ENCODE data around the gene ADGRD1.

Gene ADGRD1

GRCh38 chr12:131139363-131140068 lies 185.8 kb downstream of the ADGRD1 start:
- DNase-seq = no peak

DNA sequence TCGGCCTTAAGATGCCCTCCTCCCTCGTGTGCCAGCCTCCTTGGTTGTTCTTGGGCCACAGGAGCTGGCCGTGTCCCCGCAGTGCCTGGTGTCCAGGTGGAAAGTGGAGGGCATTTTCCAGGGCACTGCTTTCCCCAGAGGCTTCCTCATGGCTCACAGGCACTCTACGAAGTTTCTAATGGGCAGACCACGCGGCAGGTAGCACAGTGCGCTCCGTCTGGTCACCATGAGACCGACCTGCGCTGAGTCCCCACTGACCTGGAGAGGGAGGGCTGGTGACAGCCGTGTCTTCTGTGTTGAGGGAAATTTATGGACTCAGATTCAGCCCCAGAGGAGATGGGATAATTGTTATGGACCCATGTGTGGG lies 186.3 kb downstream of the ADGRD1 start:
- no peak for DNase-seq

GRCh38 chr12:131140697-131141096 lies 187.0 kb downstream of the ADGRD1 start:
- DNase-seq = no peak

DNA sequence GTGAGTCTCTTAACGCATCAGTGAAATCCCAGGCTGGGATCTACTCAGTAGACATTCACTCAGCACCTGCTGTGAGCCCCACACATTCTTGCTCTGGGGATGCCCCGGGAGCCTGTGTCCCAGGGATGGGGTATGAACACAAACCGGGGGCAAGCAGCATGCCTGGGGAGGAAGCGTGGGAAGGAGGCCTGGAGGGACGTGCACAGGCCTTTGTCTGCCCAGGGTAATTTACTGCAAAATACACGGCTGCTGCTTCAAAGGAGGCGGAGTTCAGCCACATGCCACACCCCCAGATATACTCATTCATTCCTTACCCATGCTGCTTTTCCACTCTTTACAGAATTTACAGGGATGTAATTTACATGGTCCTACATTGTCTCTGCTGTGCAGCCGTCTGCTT lies 187.8 kb downstream of the ADGRD1 start:
- DNase-seq = no peak

DNA sequence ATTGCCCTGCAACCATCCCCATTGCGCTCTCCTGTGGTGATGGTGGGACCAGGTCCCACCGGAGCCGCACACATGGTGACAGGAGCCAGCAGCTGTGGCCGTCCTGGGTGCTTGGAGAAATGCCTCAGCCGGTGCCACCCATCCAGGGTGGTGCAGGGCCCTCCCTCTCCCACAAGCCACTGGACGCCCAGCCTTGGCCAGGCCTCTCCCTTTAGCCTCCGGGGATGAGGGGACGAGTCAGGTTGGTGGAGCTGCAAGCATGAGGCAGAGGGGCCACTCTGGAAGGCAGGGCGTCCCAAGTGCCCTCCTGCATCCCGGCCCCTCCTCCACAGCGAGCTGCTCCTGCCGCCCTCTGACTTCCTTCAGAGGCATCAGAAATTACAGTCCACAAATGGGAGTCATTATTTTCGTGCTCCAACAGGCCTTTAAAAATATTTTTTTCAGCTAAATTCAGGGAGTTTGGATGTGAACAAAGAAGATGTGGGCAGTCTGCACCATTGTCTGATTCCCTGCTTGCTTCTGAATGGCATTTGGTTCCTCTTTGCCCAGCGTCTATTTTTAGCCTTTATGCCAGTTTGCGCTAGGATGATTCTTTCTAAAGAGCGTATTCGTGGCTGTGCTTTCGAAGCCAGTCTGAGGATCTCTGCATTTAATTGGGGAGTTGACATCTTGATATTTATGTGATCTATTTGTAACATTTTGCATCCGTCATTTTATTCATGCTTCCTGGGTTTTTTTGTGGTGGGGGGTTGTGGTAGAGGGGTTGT lies 189.4 kb downstream of the ADGRD1 start:
- peak; percentile 44 to 76 (median 64) for DNase-seq

- no peak for DNase-seq
These were observed 192.5 kb downstream of the ADGRD1 start for GRCh38 chr12:131146173-131146675.

DNA sequence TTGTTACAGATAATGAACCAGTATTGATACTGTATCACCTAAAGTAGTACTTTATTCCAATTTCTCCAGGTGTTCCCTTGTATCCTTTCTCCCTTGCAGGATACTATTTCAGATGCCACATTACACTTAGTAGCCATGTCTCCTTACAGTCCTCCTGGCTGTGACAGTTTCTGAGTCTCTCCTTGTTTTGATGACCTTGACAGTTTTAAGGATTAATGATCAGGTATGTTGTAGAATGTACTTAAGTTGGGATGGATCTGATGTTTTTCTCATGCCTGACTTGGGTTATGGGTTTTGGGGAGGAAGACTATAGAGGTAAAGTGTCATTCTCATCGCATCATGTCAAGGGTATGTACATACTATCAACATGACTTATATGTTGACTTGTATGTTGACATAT lies 193.6 kb downstream of the ADGRD1 start:
- DNase-seq = no peak

DNA sequence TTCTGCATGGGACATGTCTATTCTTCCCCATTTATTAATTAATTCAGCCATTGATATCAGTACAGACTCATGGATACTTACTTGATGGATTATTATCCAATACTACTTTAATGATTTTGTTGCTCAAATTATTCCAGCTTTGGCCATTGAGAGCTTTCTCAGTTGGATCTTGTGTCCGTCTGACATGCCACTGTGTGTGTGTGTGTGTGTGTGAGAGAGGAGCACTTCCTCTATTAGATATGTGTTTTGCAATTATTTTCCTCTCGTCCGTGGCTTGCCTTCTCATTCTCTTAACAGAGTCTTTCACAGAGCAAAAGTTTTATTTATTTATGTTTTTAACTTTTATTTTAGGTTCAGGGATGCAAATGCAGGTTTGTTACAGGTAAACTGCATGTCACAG lies 194.2 kb downstream of the ADGRD1 start:
- peak; percentile 85 to 96 (median 88) for DNase-seq

DNA sequence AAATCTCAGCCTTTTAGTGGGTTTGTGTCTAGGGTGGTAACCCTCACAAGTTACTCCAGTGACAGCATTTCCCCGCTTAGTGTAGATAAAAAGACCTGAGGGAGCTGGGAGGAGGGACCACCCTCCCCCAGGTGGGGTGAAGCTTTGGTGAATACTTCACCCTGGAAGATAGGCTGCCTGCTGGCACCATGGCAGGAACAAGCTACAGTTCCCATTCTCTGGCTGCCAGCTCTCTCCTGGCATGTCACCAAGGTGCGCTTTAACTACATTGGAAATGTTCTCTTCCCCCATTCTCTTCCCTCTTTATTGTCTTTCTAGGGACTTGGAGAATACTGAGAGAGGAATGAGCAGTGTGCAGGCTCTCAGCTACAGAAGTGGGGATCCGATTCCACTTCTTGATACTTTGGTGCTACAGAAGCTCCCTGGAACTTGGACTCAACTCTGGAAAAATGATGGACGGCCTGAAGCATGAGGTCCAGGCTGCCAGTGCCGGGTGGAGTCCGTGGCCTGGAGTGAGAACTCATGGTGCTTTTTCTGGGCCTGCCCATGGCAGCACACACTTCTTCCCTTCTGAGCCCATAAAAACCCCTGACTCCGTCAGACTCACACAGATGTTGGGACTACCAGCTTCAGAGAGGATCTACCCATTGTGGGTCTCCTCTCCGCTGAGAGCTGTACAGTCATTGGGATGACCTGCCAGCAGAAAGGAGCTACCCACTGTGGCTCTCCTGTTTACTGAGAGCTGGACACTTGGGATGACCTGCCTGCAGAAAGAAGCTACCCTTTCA lies 198.0 kb downstream of the ADGRD1 start:
- DNase-seq = no peak

DNA sequence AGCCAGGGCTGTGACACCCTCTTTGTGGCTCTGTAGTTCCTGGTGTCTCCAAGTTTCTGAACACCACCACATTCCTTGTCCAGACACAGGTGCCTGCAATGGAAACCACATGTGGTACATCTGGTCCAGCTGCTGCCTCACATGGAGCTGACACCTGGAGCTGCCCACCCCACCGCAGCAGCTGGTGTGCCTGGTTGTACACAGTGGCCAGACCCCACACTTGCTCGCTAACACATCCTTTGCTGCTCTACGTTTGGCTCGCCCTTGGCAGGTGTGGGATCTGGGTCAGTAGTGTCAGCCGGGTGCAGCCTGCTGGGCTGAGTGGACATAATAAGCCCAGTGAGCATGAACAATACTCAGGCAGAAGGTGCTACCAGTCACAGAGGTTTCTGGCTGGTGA lies 198.9 kb downstream of the ADGRD1 start:
- no peak for DNase-seq

GRCh38 chr12:131153016-131153415 lies 199.3 kb downstream of the ADGRD1 start:
- DNase-seq = no peak

GRCh38 chr12:131153956-131154355 lies 200.2 kb downstream of the ADGRD1 start:
- no peak for DNase-seq

- DNase-seq = no peak
These were observed 201.4 kb downstream of the ADGRD1 start for GRCh38 chr12:131155131-131155530.

DNA sequence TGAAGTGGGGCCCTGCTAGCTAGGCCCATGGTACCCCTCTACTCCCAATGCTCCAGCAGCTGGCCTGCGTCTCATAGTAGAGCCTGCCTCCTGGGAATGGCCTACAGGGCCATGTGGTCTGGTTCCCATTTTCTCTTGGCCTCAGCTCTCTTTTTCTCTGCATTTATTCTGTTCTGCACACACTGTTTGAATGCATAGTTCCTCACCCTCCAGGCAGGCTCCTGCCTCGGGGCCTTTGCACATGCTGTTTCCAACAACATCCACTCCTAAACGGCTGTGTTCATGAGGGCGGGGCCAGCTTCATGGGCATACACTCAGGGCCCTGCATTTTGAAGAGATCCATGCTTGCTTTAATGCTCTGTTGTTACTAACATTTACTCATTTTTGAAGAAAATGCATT lies 204.0 kb downstream of the ADGRD1 start:
- no peak for DNase-seq

- no peak for DNase-seq
These were observed 206.0 kb downstream of the ADGRD1 start for GRCh38 chr12:131159660-131160059.

- no peak for DNase-seq
These were observed 208.4 kb downstream of the ADGRD1 start for GRCh38 chr12:131162113-131162512.

DNA sequence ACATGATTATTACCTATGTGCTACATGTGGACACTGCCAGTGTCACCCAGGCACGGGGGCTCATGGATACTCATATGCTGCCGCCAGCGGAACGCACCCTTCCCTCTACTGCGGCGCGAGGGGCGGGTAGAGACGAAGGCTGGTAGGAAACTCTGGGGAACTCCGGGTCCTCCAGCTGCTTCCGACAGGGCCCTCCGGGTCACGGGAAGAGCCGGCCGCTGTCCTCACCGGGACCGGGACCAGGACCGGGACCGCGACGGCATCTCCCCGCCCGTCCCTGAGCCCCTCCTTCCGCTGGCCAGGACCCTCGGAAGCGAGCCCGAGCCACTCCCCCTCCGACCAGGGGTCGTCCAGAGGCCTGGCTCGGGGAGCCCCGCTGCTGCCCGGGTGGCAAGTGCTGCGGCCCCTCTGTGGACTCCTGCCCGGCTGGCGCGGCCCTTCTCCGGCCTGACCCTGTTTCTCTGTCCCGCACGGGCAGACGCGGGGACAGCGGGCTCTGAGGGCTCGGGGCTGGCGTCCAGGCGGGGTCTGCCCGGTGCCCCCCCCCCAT lies 209.6 kb downstream of the ADGRD1 start:
- DNase-seq = no peak

GRCh38 chr12:131164096-131164872 lies 210.6 kb downstream of the ADGRD1 start:
- DNase-seq = no peak

- DNase-seq = no peak
These were observed 213.0 kb downstream of the ADGRD1 start for GRCh38 chr12:131166717-131167116.

GRCh38 chr12:131167334-131167733 lies 213.6 kb downstream of the ADGRD1 start:
- DNase-seq = peak; percentile 21 to 47 (median 37)

DNA sequence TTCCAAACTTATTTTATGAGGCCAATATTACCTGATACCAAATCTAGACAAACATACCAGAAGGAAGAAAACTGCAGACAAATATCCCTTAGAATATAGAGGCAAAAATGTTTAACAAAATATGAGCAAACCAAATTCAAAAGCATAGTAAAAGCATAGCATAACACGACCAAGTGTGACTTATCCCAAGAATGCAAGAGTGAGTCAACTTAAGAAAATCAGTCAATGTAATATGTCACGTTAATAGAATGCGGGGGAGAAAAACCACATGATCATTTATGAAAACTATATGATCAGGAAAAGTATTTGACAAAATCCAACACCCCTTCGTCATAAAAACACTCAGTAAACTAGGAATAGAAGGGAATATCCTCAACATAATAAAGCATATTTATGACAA lies 217.3 kb downstream of the ADGRD1 start:
- no peak for DNase-seq

DNA sequence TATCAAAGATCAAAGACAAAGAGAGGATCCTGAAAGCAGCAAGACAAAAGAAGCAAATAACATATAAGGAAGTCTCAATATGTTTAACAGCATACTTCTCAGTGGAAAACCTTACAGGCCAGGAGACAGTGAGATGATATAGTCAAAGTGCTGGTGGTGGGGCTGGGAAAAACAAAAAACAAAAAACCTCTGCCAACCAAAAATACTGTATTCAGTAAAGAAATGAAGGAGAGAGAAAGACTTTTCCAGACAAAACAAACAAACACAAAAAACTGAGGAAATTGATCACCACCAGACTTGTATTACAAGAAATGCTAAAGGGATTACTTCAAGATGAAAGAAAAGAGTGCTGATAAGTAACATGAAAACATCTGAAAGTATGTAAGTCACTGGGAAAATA lies 221.2 kb downstream of the ADGRD1 start:
- DNase-seq = no peak

Data from suppressor macrophage (primary cell).